ENCODE measurements around the gene ZNF821. TPM values are rescaled to one million over a fixed set of nuclear protein-coding genes. Genes with fewer than 3 reads are reported as not detected.
"Not testable (repeated sequence)": the region's sequence is repeated elsewhere in the genome, so short reads cannot be mapped to it uniquely, and the experiment has no call there.

ZNF821 gene
- total RNA-seq, 1 donor from 2014 or later, result 4.7 TPM

DNA sequence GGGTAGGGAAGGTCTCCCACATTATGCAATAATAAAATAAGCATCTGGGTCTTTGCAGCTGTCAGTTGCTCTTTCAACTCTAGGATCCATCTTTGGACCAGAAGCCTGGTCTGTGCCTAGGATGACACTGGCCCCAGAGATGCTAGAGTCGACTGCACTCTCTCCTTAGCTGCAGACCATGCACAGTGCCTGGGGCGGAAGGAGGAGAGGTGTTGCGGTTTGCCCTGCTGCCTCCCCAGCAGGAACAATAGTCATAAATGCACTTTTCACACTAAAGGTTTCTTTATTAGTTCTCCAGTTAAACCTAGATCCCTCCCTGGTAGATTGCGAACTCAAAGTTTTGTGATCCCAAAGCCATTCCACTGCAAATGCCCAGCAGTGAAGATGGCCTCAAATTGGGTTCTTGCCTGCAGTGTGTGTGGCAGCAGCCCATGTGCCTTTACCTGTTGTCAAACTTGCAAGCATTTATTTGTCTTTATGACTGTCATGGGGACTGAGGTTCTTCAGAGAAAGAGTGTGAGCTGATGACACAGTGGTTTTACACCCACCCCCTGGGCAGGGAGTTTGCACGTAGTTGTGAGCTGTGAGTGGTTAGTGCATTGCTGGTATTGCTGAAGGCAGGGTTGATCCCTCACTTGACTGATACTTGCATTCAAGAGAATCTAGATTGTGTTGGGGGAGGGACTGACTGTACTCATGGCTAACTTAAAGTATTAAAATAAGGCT lies 27.9 kb downstream of the ZNF821 start:
- ATAC-seq, result no peak

GRCh38 chr16:71854369-71854948 lies 29.5 kb downstream of the ZNF821 start:
- no peak for ATAC-seq

- no peak for ATAC-seq
Observed at GRCh38 chr16:71853413-71853812, 30.6 kb downstream of the ZNF821 start.

DNA sequence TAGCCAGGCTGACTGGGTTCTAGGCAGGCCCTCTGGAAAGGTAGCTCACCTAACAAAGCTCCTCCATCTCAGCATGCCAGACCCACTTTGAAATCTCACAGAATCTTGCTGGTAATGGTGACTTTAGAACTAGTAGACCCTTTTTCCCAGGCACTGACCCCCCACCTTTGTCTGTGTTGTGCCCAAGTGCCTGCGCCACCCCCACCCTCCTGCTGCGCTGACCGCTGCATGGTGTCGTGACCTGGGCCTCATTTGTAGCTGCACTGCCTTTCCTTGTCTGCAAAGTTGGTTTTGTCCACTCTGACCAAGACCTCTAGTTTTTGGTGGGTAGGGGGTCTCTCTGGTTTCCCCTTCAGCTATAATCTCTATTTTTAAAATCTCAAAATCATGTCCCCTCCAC lies 31.4 kb downstream of the ZNF821 start:
- no peak for ATAC-seq

DNA sequence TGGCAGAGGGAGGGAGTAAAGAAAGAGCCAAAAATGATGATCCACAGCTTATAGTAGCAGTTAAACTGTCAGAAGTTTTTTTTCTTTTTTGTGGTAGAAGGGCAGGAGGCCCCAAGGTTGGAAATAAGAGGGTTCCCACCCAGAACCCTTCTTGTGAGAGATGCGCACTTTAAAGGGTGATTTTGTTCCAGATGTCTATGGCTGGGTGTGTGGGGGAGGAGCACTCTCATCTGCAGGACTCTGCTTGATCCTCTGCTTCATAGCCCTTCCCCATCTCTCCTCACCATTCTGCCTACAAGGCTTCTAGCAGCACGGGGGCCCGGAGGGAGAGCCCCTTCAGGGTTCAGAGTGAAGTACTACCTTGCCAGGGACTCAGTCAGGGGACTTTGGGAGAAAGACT lies 31.8 kb downstream of the ZNF821 start:
- ATAC-seq, result no peak

DNA sequence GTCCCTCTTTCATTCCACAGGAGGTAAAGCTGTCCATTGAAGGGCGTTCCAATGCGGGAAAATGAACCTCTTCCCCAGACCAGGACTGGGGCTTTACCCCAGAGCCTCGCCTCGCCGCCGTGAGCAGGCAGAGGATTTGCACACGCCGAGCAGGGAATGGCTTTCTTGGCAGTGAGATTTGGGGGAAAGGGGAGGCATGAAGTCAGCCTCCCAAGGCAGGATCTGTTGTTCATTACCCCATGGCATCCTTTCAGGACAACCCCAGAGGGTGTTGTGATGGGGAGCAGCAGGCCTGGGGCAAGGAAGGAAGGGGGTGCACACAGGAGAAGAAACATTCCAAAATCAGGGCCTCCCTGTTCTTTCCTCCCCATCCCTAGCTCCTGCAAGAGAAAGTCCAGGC lies 32.2 kb downstream of the ZNF821 start:
- ATAC-seq, result no peak

DNA sequence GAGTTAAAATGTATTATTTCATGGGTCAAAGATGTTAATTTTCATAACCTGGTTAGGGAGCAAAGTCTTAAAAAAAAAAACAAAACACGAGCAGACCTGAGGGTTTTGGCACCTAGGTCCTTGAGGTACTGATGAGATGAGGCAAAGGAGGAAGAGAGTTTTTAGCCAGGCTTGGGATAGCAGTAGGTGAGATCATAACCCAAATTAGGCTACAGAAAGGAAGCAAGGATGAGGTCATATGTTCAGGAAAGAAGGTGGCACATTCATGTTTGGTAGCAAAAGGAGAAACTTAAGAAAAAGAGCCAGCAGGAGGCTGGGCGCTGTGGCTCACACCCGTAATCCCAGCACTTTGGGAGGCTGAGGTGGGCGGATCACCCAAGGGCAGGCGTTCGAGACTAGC lies 35.4 kb downstream of the ZNF821 start:
- ATAC-seq, result no peak

DNA sequence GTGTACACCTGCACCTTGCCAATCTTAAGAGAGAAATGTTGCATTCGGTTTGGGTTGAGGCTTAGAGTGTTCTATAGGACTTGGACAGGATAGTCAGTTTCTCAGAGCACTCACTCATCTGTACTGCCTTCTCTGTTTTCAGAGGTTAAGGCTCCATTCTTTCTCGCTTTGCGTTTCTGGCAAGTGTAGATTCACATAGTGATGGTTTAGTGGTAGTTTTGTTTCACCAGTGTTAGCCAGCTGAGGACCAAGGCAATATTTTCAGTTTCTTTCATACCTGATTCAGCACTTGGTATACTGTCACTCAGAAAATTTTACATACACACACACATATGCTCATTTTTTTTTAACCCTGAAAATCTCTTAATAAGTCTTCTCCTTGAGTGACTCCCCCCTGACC lies 36.9 kb downstream of the ZNF821 start:
- ATAC-seq, result no peak

GRCh38 chr16:71846431-71846830 lies 37.6 kb downstream of the ZNF821 start:
- ATAC-seq, result no peak

DNA sequence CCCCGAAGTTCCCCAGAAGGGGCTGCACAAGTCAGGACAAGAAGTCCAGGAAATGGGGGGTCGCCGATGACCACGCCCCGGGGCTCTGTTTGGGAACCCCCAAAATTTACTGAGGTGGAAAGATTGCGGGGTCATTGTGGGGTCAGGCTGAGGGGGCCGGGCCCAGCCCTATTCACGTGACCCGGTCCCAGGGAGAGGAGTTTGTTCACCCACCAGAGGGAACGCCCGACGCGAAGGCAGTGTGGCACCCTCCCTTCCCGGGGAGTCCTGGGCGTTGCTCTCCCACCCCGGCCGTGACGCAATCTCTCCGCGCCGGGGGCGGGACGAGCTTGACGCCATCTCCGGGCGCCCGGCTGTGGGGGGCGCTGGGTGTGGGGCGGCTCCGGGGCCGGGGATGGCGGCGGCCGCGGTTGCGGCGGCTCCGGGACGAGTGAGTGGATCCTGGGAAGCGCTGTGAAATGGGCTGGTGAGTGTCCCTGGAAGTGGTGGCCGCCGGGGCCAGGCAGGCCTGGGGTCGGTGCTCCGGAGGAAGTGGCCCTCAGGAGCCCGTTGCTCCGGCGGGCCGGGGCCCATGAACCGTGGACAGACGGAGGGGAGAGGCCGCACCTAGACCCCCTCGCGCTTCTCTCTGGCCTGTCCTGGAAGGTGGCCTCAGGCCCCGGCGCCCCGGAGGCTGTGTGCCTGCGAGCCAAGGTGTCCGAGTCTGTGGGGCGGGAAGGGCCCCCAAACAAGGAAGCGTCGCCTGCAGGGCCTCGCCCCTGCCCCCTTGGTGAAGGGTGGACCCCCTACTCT lies 38.1 kb downstream of the ZNF821 start, which contains the start of gene ATXN1L:
ATXN1L (plus strand) TSS at position 338 of the 792 bp plus-strand sequence. CDS start 3,765 bp downstream, outside the sequence.
- peak; percentile 98 for ATAC-seq

DNA sequence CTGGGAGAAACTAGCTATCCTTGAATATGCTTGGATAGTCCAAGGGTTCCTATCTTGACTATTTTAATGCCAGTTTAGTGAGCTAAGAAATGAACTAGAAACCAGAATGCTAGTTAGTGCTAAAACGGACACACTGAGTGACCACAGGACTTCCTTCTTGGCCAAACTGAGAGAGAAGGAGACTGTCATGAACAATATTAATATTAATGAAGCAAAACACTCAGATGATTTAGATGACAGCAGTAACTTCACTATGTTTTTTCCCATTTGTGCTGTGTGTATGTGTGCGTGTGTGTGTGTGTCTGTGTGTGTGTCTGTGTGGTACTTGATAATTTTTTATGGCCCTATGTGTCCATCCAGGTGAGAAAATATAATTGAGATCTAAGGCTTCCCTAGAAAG lies 40.4 kb downstream of the ZNF821 start:
- no peak for ATAC-seq

GRCh38 chr16:71840052-71840451 lies 43.9 kb downstream of the ZNF821 start:
- ATAC-seq, result no peak

DNA sequence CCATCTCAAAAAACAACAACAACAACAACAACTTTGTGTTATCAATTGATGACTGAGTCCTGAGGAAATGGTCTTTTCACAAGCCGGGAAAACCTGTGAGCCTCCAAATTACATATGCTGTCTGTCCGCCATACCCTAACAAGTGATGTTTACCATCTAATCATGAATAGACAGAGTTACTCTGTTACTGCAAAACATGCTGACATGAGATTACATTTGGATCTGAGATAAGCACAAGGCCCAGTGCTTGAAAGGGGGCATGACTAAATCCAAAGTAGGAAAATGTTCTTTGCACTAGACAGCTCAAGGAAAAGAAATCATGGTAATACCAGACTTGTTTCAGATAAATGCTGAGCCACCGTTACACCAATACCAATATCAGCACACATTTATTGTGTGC lies 46.8 kb downstream of the ZNF821 start:
- ATAC-seq, result no peak

GRCh38 chr16:71834291-71834690 lies 49.7 kb downstream of the ZNF821 start:
- ATAC-seq, result no peak

DNA sequence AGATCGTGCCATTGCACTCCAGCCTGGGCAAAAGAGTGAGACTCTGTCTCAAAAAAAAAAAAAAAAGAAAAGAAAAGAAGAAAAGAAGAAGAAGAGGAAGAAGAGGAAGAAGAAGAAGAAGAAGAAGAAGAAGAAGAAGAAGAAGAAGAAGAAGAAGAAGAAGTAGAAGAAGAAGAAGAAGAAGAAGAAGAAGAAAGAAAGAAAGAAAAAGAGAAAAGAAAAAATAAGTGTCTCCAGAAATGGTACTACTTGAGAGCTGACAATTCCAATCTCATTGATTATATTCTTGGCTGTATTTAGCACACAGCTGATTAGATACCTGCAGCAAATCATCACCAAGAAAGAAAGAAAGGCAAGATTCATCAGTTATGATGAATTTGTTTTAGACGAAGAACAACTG lies 51.9 kb downstream of the ZNF821 start:
- not testable (repeated sequence) for ATAC-seq

DNA sequence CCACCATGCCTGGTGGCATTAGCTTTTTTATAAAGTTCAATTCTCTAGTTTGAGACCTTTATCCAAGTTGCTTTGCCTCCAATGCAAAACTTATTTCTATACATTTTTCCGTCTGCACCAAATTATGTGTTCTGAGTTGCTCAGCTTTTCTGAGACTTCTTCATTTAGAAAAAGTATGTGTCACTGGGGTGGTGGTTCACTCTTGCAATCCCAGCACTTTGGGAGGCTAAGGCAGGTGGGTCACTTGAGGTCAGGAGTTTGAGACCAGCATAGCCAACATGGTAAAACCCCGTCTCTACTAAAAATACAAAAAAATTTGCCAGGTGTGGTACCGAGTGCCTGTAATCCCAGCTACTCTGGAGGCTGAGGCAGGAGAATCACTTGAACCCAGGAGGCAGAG lies 52.3 kb downstream of the ZNF821 start:
- ATAC-seq, result not testable (repeated sequence)

GRCh38 chr16:71830359-71830758 lies 53.6 kb downstream of the ZNF821 start:
- no peak for ATAC-seq

- no peak for ATAC-seq
Observed at GRCh38 chr16:71826533-71827017, 57.4 kb downstream of the ZNF821 start.

DNA sequence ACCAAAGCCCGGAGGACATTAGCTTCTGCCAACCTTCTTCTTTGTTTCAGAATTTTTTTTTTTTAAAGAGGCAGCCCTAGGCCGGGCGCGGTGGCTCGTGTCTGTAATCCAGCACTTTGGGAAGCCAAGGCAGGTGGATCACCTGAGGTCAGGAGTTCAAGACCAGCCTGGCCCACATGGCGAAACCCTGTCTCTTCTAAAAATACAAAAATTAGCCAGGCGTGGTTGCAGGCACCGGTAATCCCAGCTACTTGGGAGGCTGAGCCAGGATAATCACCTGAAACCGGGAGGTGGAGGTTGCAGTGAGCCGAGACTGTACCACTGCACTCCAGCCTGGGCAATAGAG lies 66.9 kb downstream of the ZNF821 start:
- ATAC-seq, result peak; percentile 24

DNA sequence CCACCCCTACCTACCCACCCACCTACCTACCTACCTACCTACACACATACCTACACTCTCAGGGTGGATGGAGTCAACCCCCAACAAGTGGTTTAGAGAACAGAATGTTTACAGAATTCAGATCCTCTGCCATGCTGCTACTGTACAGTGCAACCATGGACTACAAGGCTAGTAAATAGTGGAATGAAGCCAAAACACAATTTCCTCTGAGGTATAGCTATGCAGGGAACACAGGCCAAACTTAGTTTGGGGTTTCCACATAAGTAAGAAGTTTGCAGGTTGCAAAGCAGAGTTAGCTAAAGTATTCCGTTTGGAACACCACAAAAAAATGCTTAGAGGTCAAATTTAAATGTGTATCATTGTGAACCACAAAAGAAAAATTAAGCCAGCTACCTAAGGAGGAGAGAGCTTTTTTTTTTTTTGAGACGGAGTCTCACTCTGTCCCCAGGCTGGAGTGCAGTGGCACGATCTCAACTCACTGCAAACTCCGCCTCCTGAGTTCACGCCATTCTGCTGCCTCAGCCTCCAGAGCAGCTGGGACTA lies 72.7 kb downstream of the ZNF821 start:
- no peak for ATAC-seq

DNA sequence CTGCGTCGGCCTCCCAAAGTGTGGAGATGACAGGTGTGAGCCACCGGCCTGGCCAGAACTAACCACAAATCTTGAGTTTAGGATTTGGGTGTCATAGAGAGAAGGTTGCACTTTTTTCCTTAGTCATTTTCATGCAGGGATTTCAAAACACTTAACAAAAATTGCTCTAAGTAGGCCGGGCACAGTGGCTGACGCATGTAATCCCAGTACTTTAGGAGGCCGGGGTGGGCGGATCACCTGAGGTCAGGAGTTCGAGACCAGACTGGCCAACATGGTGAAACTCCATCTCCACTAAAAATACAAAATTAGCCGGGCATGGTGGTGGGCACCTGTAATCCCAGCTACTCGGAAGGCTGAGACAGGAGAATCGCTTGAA lies 73.8 kb downstream of the ZNF821 start:
- ATAC-seq, result not testable (repeated sequence)
